ENCODE measurements around the gene USH2A.

DNA sequence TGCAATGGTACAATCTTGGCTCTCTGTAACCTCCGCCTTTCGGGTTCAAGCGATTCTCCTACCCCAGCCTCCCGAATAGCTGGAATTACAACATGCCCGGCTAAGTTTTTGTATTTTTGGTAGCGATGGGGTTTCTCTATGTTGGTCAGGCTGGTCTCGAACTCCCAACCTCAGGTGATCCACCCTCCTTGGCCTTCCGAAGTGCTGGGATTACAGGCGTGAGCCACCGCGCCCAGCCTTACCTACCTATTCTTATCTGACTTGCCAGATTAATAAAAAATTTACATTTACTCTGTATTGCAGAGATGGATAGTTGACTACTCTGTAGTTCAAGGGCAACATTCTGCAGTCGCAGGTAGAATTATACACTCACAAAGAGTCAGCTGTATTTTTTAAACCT is 496.6 kb downstream of the USH2A start:
- TF ChIP-seq, protein P1, sequence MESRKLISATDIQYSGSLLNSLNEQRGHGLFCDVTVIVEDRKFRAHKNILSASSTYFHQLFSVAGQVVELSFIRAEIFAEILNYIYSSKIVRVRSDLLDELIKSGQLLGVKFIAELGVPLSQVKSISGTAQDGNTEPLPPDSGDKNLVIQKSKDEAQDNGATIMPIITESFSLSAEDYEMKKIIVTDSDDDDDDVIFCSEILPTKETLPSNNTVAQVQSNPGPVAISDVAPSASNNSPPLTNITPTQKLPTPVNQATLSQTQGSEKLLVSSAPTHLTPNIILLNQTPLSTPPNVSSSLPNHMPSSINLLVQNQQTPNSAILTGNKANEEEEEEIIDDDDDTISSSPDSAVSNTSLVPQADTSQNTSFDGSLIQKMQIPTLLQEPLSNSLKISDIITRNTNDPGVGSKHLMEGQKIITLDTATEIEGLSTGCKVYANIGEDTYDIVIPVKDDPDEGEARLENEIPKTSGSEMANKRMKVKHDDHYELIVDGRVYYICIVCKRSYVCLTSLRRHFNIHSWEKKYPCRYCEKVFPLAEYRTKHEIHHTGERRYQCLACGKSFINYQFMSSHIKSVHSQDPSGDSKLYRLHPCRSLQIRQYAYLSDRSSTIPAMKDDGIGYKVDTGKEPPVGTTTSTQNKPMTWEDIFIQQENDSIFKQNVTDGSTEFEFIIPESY (IDR thresholded peaks at IDR 0.05; ENCODE audit: borderline replicate concordance, low read depth): no peak
- TF ChIP-seq, protein P2, sequence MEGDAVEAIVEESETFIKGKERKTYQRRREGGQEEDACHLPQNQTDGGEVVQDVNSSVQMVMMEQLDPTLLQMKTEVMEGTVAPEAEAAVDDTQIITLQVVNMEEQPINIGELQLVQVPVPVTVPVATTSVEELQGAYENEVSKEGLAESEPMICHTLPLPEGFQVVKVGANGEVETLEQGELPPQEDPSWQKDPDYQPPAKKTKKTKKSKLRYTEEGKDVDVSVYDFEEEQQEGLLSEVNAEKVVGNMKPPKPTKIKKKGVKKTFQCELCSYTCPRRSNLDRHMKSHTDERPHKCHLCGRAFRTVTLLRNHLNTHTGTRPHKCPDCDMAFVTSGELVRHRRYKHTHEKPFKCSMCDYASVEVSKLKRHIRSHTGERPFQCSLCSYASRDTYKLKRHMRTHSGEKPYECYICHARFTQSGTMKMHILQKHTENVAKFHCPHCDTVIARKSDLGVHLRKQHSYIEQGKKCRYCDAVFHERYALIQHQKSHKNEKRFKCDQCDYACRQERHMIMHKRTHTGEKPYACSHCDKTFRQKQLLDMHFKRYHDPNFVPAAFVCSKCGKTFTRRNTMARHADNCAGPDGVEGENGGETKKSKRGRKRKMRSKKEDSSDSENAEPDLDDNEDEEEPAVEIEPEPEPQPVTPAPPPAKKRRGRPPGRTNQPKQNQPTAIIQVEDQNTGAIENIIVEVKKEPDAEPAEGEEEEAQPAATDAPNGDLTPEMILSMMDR (IDR thresholded peaks at IDR 0.05): no peak
- TF ChIP-seq, protein P3, sequence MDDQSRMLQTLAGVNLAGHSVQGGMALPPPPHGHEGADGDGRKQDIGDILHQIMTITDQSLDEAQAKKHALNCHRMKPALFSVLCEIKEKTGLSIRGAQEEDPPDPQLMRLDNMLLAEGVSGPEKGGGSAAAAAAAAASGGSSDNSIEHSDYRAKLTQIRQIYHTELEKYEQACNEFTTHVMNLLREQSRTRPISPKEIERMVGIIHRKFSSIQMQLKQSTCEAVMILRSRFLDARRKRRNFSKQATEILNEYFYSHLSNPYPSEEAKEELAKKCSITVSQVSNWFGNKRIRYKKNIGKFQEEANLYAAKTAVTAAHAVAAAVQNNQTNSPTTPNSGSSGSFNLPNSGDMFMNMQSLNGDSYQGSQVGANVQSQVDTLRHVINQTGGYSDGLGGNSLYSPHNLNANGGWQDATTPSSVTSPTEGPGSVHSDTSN (IDR thresholded peaks at IDR 0.05): no peak
- TF ChIP-seq TCF12 (IDR thresholded peaks at IDR 0.05): no peak
- no peak for TF ChIP-seq POLR2AphosphoS5 (IDR thresholded peaks at IDR 0.05; ENCODE audit: low read depth, low read length)
- no peak for TF ChIP-seq NRF1 (IDR thresholded peaks at IDR 0.05; ENCODE audit: low read depth, low read length)
- no peak for TF ChIP-seq EP300 (IDR thresholded peaks at IDR 0.05; ENCODE audit: borderline replicate concordance in 1 of 2, low read depth in 1 of 2, low read length in 1 of 2)
- TF ChIP-seq RXRA (IDR thresholded peaks at IDR 0.05; ENCODE audit: borderline replicate concordance, low read depth): no peak
- TF ChIP-seq, protein P4, sequence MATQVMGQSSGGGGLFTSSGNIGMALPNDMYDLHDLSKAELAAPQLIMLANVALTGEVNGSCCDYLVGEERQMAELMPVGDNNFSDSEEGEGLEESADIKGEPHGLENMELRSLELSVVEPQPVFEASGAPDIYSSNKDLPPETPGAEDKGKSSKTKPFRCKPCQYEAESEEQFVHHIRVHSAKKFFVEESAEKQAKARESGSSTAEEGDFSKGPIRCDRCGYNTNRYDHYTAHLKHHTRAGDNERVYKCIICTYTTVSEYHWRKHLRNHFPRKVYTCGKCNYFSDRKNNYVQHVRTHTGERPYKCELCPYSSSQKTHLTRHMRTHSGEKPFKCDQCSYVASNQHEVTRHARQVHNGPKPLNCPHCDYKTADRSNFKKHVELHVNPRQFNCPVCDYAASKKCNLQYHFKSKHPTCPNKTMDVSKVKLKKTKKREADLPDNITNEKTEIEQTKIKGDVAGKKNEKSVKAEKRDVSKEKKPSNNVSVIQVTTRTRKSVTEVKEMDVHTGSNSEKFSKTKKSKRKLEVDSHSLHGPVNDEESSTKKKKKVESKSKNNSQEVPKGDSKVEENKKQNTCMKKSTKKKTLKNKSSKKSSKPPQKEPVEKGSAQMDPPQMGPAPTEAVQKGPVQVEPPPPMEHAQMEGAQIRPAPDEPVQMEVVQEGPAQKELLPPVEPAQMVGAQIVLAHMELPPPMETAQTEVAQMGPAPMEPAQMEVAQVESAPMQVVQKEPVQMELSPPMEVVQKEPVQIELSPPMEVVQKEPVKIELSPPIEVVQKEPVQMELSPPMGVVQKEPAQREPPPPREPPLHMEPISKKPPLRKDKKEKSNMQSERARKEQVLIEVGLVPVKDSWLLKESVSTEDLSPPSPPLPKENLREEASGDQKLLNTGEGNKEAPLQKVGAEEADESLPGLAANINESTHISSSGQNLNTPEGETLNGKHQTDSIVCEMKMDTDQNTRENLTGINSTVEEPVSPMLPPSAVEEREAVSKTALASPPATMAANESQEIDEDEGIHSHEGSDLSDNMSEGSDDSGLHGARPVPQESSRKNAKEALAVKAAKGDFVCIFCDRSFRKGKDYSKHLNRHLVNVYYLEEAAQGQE (IDR thresholded peaks at IDR 0.05; ENCODE audit: low read depth, low read length): no peak
- TF ChIP-seq, protein P5, sequence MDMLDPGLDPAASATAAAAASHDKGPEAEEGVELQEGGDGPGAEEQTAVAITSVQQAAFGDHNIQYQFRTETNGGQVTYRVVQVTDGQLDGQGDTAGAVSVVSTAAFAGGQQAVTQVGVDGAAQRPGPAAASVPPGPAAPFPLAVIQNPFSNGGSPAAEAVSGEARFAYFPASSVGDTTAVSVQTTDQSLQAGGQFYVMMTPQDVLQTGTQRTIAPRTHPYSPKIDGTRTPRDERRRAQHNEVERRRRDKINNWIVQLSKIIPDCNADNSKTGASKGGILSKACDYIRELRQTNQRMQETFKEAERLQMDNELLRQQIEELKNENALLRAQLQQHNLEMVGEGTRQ (IDR thresholded peaks at IDR 0.05; ENCODE audit: borderline replicate concordance, low read depth, low read length): no peak
- TF ChIP-seq, protein P6, sequence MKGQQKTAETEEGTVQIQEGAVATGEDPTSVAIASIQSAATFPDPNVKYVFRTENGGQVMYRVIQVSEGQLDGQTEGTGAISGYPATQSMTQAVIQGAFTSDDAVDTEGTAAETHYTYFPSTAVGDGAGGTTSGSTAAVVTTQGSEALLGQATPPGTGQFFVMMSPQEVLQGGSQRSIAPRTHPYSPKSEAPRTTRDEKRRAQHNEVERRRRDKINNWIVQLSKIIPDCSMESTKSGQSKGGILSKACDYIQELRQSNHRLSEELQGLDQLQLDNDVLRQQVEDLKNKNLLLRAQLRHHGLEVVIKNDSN (IDR thresholded peaks at IDR 0.05; ENCODE audit: borderline replicate concordance, low read depth): no peak
